ENCODE data around the gene MTCL1. TPM values are rescaled to one million over a fixed set of nuclear protein-coding genes. Genes with fewer than 3 reads are reported as not detected.

MTCL1 gene
- total and polyA plus RNA-seq, 10 of the 15 experiments (the other 5 are each of a cell fraction or from before 2014, with no cell fraction given) = 0.03 to 0.36 (median 0.13) TPM; not detected in 4

GRCh38 chr18:8830067-8831060 lies 125.0 kb downstream of the MTCL1 start:
- H3K9me3 ChIP-seq (replicated peaks; ENCODE audit: control insufficient read depth, insufficient read depth, low read length) = no peaks in the 10 kb centered on the region
- SMC1A ChIA-PET (ENCODE audit: uncharacterized antibody, unreplicated experiment) = no interaction called here
- CTCF ChIA-PET = no interaction called here
- intact Hi-C loops (cut with micrococcal nuclease; ENCODE audit: unreplicated experiment) = no loop called here
- H3K4me2 ChIP-seq (ENCODE audit: control insufficient read depth, insufficient read depth) = no peak overlapping the region
- FAIRE-seq (no peak), DNase-seq (ENCODE audit: low read depth, low spot score) (no peak), ATAC-seq (no peak)
- H3K4me1 ChIP-seq (ENCODE audit: control insufficient read depth, insufficient read depth, low read length) = no peaks in the 10 kb centered on the region
- H3K4me3 ChIP-seq = no peak overlapping the region
- H3K79me2 ChIP-seq (ENCODE audit: control insufficient read depth, insufficient read depth, low read length) = no peaks in the 10 kb centered on the region
- H3K27me3 ChIP-seq (replicated peaks in 1 of 2; ENCODE audit: control insufficient read depth in 2 of 2, insufficient read depth in 2 of 2, low read length in 1 of 2) = peaks cover under 1 to 3% of the 10 kb centered on the region in 2 experiments; a peak in 2 of 4 replicates
- RAD21 ChIA-PET (ENCODE audit: unreplicated experiment) = interaction anchor here (1.5 kb wide), 1 partner anchor 157 kb away, joined by 3 read pairs; no protein-coding TSS in a partner anchor
- no peak overlapping the region for H2AFZ ChIP-seq (ENCODE audit: control insufficient read depth, low read depth, low read length)
- POLR2A ChIA-PET = no interaction called here
- in situ Hi-C loops (cut with MboI) = loop anchor here (25.0 kb wide), 2 partner anchors 132 to 1482 kb away; no protein-coding TSS in a partner anchor
- no TSS peak for BruUV-seq (replicated peaks)
- no peak overlapping the region for H3K27ac ChIP-seq (ENCODE audit: control insufficient read depth, insufficient read depth)
- H3K36me3 ChIP-seq (ENCODE audit: control insufficient read depth in 2 of 2, insufficient read depth in 2 of 2, low read length in 1 of 2) = no peaks in the 10 kb centered on the region
- H3K9ac ChIP-seq (ENCODE audit: control insufficient read depth, insufficient read depth, low read length) = no peak overlapping the region
- TF ChIP-seq PAX5 (IDR thresholded peaks at IDR 0.05; ENCODE audit: borderline replicate concordance, low read depth, low read length) (no peak), E2F8 (IDR thresholded peaks at IDR 0.05; ENCODE audit: low read depth, partially characterized antibody) (no peak), YBX1 (IDR thresholded peaks at IDR 0.05) (no peak), EP300 (IDR thresholded peaks at IDR 0.05; ENCODE audit: borderline replicate concordance in 1 of 2, control insufficient read depth in 1 of 2, low read depth in 2 of 2, low read length in 2 of 2) (no peak), CHD2 (IDR thresholded peaks at IDR 0.05; ENCODE audit: borderline replicate concordance, low read depth, low read length) (no peak), HDAC6 (IDR thresholded peaks at IDR 0.05; ENCODE audit: unreplicated experiment) (no peak), WRNIP1 (IDR thresholded peaks at IDR 0.05; ENCODE audit: borderline replicate concordance, low read depth, low read length) (no peak), MXI1 (IDR thresholded peaks at IDR 0.05; ENCODE audit: low read depth, low read length) (no peak), RBBP5 (conservative IDR thresholded peaks at IDR 0.05) (no peak), HCFC1 (IDR thresholded peaks at IDR 0.05; ENCODE audit: low read length) (no peak)
- TF ChIP-seq, protein P1, sequence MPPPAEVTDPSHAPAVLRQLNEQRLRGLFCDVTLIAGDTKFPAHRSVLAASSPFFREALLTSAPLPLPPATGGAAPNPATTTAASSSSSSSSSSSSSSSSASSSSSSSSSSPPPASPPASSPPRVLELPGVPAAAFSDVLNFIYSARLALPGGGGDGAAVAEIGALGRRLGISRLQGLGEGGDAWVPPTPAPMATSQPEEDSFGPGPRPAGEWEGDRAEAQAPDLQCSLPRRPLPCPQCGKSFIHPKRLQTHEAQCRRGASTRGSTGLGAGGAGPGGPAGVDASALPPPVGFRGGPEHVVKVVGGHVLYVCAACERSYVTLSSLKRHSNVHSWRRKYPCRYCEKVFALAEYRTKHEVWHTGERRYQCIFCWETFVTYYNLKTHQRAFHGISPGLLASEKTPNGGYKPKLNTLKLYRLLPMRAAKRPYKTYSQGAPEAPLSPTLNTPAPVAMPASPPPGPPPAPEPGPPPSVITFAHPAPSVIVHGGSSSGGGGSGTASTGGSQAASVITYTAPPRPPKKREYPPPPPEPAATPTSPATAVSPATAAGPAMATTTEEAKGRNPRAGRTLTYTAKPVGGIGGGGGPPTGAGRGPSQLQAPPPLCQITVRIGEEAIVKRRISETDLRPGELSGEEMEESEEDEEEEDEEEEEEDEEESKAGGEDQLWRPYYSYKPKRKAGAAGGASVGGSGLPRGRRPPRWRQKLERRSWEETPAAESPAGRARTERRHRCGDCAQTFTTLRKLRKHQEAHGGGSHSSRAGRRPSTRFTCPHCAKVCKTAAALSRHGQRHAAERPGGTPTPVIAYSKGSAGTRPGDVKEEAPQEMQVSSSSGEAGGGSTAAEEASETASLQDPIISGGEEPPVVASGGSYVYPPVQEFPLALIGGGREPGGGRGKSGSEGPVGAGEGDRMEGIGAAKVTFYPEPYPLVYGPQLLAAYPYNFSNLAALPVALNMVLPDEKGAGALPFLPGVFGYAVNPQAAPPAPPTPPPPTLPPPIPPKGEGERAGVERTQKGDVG (CRISPR knock-in tag; IDR thresholded peaks at IDR 0.05) = no peak
- whole genome bisulfite sequencing (ENCODE audit: insufficient coverage, insufficient replicate concordance, low lambda C conversion rate, missing lambda C conversion rate) = 39% methylated on average over 16 of the region's 16 CpGs
- no peaks in the 10 kb centered on the region for H4K20me1 ChIP-seq (ENCODE audit: control insufficient read depth, insufficient read depth)

Data from GM12878 (cell line).